Measurements from ENCODE around the gene ZNF592. TPM values are rescaled to one million over a fixed set of nuclear protein-coding genes. Genes with fewer than 3 reads are reported as not detected.

Gene ZNF592
- total and polyA plus RNA-seq, 2 of the 13 experiments (the other 11 are each of a cell fraction or from before 2014, with no cell fraction given): 8.2 to 9.8 TPM

DNA sequence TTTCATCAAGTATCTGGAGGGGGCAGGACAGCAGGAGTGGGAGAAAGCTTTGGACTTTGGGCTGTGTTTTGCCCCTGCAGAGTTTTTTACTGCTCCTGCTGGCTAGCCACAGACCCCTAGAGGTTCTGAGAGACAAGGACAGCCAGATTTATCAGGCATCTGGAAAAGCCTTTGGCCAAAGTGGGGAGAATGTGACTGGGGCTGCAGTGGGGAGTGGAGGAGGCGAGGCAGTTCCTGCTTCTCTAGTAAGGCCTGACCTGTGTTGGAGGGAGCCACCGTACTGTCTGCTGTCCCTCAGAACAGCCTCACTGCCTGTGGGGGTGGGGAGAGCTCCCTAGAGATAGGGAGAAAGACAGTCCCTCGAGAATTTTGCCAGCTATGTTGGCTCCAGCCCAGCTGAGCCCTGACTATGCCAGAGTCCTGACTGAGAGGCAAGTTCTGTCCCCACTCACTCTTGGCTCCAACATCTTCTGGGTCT is 70.9 kb downstream of the ZNF592 start (continued):
- TF ChIP-seq, protein P1, sequence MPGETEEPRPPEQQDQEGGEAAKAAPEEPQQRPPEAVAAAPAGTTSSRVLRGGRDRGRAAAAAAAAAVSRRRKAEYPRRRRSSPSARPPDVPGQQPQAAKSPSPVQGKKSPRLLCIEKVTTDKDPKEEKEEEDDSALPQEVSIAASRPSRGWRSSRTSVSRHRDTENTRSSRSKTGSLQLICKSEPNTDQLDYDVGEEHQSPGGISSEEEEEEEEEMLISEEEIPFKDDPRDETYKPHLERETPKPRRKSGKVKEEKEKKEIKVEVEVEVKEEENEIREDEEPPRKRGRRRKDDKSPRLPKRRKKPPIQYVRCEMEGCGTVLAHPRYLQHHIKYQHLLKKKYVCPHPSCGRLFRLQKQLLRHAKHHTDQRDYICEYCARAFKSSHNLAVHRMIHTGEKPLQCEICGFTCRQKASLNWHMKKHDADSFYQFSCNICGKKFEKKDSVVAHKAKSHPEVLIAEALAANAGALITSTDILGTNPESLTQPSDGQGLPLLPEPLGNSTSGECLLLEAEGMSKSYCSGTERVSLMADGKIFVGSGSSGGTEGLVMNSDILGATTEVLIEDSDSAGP (CRISPR knock-in tag; IDR thresholded peaks at IDR 0.05; ENCODE audit: borderline replicate concordance): 0 out of 2 replicates have a peak, but pooled peaks have one; percentile 19
- 0 out of 2 replicates have a peak, but pooled peaks have one; percentile 33 for TF ChIP-seq ZNF451 (CRISPR knock-in tag; IDR thresholded peaks at IDR 0.05)
- TF ChIP-seq, protein P2, sequence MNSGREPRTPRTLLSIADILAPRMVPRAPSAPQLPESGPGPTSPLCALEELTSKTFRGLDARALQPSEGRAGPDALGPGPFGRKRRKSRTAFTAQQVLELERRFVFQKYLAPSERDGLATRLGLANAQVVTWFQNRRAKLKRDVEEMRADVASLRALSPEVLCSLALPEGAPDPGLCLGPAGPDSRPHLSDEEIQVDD (CRISPR knock-in tag; IDR thresholded peaks at IDR 0.05; ENCODE audit: borderline replicate concordance): 0 out of 2 replicates have a peak, but pooled peaks have one; percentile 43
- no peak for TF ChIP-seq SATB2 (CRISPR knock-in tag; IDR thresholded peaks at IDR 0.05)
- TF ChIP-seq HNF4A (CRISPR knock-in tag; IDR thresholded peaks at IDR 0.05): peak; percentile 63
- TF ChIP-seq, protein P3, sequence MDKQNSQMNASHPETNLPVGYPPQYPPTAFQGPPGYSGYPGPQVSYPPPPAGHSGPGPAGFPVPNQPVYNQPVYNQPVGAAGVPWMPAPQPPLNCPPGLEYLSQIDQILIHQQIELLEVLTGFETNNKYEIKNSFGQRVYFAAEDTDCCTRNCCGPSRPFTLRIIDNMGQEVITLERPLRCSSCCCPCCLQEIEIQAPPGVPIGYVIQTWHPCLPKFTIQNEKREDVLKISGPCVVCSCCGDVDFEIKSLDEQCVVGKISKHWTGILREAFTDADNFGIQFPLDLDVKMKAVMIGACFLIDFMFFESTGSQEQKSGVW (CRISPR knock-in tag; IDR thresholded peaks at IDR 0.05; ENCODE audit: borderline replicate concordance): no peak
- TF ChIP-seq, protein P4, sequence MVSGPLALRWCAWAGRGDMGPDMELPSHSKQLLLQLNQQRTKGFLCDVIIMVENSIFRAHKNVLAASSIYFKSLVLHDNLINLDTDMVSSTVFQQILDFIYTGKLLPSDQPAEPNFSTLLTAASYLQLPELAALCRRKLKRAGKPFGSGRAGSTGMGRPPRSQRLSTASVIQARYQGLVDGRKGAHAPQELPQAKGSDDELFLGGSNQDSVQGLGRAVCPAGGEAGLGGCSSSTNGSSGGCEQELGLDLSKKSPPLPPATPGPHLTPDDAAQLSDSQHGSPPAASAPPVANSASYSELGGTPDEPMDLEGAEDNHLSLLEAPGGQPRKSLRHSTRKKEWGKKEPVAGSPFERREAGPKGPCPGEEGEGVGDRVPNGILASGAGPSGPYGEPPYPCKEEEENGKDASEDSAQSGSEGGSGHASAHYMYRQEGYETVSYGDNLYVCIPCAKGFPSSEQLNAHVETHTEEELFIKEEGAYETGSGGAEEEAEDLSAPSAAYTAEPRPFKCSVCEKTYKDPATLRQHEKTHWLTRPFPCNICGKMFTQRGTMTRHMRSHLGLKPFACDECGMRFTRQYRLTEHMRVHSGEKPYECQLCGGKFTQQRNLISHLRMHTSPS (CRISPR knock-in tag; IDR thresholded peaks at IDR 0.05; ENCODE audit: low read depth): 0 out of 2 replicates have a peak, but pooled peaks have one; percentile 35
- peak; percentile 35; the same call in 1 of the 2 replicates for TF ChIP-seq STAG1 (CRISPR knock-in tag; IDR thresholded peaks at IDR 0.05)
